ENCODE measurements around the gene AP1S1. TPM values are rescaled to one million over a fixed set of nuclear protein-coding genes. Genes with fewer than 3 reads are reported as not detected.

The AP1S1 gene
- polyA plus RNA-seq, 2 of the 4 experiments (the other 2 are of a cell fraction): 107 to 181 TPM

DNA sequence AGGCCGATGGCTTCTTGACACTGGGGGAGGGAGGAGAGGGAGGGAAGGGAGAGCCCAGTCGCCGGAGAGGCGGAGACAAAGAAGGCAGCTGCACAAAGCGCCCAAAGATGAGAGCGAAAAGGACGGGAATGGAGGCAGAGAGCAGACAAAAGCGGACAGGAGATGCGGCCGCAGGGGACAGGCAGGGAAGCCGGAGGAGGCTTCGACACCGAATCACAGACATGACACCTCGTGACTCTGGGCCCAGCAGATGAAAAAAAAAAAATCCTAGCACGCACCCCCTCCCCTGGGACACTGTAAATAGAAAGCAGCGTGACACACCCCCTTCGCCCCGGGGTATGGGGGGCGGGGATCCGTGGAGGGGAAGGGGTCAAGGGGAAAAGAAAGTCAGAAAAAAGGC lies 24.8 kb downstream of the AP1S1 start:
- ChIA-PET POLR2A (interaction anchor here (0.7 kb wide), 1 partner anchor 14 kb away, joined by 4 read pairs; the partner anchor contains the start of gene VGF), CTCF (interaction anchor here (0.7 to 6.7 kb wide), 3 partner anchors 13 to 38 kb away, joined by 3 to 68 read pairs (median 5); no protein-coding TSS in a partner anchor)
- no peak for FAIRE-seq

DNA sequence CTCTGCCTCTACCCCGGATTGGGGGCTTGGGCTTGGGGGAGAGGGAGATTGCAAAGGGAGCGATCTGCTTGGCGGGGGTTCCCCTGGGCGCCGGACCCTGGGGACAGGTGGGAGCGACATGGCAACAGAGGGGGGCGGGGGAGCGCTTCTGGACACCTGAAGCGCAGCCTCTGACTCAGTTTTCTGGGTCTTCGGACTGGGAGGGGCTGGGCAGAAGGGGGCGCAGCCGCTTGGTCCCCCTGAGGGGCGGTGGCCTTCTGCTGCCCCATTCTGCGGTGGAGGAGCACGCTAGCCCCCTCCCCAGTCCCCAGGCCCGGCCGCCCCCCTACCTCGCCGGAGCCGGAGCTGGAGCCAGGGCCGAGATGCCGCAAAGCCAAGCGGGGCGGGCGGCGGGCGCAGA lies 25.4 kb downstream of the AP1S1 start:
- 31% methylated on average over 6 of the region's 27 CpGs for WGBS (ENCODE audit: missing lambda C conversion rate)
- CTCF ChIA-PET: interaction anchor here (1.0 to 1.2 kb wide), 3 partner anchors 9 to 13 kb away, joined by 3 to 6 read pairs (median 4); no protein-coding TSS in a partner anchor
- no peak for FAIRE-seq
- peak overlapping the region; percentile 37 for H3K4me3 ChIP-seq
- H3K27ac ChIP-seq: peak overlapping the region in 1 of 2 experiments; percentile 55; a peak in 2 of 6 replicates
- POLR2A ChIA-PET: no interaction called here
- H3K9me3 ChIP-seq: no peaks in the 10 kb centered on the region
- ATAC-seq: no peak
- TF ChIP-seq MAFK (IDR thresholded peaks at IDR 0.05; ENCODE audit: partially characterized antibody) (no peak), RAD21 (conservative IDR thresholded peaks at IDR 0.05 in 1 of 2, IDR thresholded peaks at IDR 0.05 in 1 of 2) (no peak), HOXA7 (CRISPR knock-in tag; IDR thresholded peaks at IDR 0.05) (no peak), NPAS2 (CRISPR knock-in tag; IDR thresholded peaks at IDR 0.05; ENCODE audit: borderline replicate concordance) (no peak), GATA3 (IDR thresholded peaks at IDR 0.05; ENCODE audit: borderline replicate concordance) (no peak), ZFP36 (IDR thresholded peaks at IDR 0.05; ENCODE audit: borderline replicate concordance, partially characterized antibody) (no peak), CHD4 (IDR thresholded peaks at IDR 0.05; ENCODE audit: borderline replicate concordance) (no peak), HEYL (CRISPR knock-in tag; IDR thresholded peaks at IDR 0.05) (no peak), MYC (IDR thresholded peaks at IDR 0.05; ENCODE audit: borderline replicate concordance, low read length) (no peak)
- TF ChIP-seq, protein P1, sequence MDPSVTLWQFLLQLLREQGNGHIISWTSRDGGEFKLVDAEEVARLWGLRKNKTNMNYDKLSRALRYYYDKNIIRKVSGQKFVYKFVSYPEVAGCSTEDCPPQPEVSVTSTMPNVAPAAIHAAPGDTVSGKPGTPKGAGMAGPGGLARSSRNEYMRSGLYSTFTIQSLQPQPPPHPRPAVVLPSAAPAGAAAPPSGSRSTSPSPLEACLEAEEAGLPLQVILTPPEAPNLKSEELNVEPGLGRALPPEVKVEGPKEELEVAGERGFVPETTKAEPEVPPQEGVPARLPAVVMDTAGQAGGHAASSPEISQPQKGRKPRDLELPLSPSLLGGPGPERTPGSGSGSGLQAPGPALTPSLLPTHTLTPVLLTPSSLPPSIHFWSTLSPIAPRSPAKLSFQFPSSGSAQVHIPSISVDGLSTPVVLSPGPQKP (IDR thresholded peaks at IDR 0.05; ENCODE audit: low read depth, low read length): no peak
- TF ChIP-seq, protein P2, sequence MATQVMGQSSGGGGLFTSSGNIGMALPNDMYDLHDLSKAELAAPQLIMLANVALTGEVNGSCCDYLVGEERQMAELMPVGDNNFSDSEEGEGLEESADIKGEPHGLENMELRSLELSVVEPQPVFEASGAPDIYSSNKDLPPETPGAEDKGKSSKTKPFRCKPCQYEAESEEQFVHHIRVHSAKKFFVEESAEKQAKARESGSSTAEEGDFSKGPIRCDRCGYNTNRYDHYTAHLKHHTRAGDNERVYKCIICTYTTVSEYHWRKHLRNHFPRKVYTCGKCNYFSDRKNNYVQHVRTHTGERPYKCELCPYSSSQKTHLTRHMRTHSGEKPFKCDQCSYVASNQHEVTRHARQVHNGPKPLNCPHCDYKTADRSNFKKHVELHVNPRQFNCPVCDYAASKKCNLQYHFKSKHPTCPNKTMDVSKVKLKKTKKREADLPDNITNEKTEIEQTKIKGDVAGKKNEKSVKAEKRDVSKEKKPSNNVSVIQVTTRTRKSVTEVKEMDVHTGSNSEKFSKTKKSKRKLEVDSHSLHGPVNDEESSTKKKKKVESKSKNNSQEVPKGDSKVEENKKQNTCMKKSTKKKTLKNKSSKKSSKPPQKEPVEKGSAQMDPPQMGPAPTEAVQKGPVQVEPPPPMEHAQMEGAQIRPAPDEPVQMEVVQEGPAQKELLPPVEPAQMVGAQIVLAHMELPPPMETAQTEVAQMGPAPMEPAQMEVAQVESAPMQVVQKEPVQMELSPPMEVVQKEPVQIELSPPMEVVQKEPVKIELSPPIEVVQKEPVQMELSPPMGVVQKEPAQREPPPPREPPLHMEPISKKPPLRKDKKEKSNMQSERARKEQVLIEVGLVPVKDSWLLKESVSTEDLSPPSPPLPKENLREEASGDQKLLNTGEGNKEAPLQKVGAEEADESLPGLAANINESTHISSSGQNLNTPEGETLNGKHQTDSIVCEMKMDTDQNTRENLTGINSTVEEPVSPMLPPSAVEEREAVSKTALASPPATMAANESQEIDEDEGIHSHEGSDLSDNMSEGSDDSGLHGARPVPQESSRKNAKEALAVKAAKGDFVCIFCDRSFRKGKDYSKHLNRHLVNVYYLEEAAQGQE (IDR thresholded peaks at IDR 0.05): no peak
- TF ChIP-seq, protein P3, sequence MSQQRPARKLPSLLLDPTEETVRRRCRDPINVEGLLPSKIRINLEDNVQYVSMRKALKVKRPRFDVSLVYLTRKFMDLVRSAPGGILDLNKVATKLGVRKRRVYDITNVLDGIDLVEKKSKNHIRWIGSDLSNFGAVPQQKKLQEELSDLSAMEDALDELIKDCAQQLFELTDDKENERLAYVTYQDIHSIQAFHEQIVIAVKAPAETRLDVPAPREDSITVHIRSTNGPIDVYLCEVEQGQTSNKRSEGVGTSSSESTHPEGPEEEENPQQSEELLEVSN (IDR thresholded peaks at IDR 0.05; ENCODE audit: borderline replicate concordance, low read depth): no peak
- H3K4me2 ChIP-seq: peak overlapping the region; percentile 80
- peaks cover 17% of the 10 kb centered on the region for H3K4me1 ChIP-seq
- DNase-seq (ENCODE audit: low read depth in 1 of 2, low spot score in 1 of 2): no peak

More for the DNA sequence above, 24.8 kb downstream of the AP1S1 start:
- 5% methylated on average over 19 of the region's 20 CpGs for WGBS (ENCODE audit: missing lambda C conversion rate)
- H3K9me3 ChIP-seq: no peaks in the 10 kb centered on the region
- no peak for DNase-seq (ENCODE audit: low read depth in 1 of 2, low spot score in 1 of 2)
- peak overlapping the region; percentile 80 for H3K4me2 ChIP-seq
- peak overlapping the region; percentile 6 to 55; a peak in 3 of 6 replicates for H3K27ac ChIP-seq
- TF ChIP-seq CHD2 (IDR thresholded peaks at IDR 0.05; ENCODE audit: low read length, partially characterized antibody) (no peak), NFE2L2 (conservative IDR thresholded peaks at IDR 0.05; ENCODE audit: low read length) (no peak)
- TF ChIP-seq, protein P4, sequence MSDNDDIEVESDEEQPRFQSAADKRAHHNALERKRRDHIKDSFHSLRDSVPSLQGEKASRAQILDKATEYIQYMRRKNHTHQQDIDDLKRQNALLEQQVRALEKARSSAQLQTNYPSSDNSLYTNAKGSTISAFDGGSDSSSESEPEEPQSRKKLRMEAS (IDR thresholded peaks at IDR 0.05): peak; percentile 48; the same call in 1 of the 2 replicates
- peak in 1 of 2 experiments; percentile 7; a peak in 2 of 6 replicates for ATAC-seq
- H3K4me1 ChIP-seq: peaks cover 15% of the 10 kb centered on the region
- H3K4me3 ChIP-seq: peak overlapping the region; percentile 37

DNA sequence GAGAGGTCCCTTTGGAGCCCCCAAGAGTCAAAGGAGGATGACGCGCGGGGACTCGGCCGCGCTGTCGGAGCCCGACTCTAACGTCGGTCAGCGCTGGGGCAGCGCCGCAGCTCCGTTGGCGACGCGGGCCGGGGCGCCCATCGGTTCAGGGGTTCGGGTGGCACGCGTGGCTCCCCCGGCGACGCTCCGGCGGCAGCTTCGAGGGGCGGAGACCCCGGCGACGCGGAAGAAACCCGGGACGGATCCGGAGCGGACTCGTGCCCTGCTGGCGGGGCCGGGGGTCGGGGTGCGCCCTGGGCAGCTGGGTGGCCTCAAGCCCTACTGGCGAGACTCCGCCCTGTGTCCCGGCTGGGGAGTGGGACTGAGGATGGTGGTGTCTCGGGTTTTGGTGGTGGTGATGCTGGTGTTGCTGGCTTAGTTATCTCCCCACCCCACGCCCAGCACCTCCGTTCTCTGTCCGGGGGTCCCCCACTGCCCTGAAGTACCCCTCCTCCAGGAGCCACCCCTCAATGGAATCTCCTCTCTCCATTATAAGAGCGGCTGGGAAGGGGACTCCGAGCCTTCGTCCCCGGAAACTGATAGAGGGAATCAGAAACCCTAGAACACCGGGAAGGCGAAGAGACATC lies 26.0 kb downstream of the AP1S1 start, which contains the start of gene NAT16:
TSS of gene NAT16 (minus strand) at position 164 of the 626 bp plus-strand sequence. CDS start 5,486 bp downstream, outside the sequence.
- no peak for ATAC-seq
- TF ChIP-seq MYC (IDR thresholded peaks at IDR 0.05; ENCODE audit: borderline replicate concordance, low read length): no peak
- TF ChIP-seq RFX5 (IDR thresholded peaks at IDR 0.05): no peak
- no peak for TF ChIP-seq ZNF302 (CRISPR knock-in tag; IDR thresholded peaks at IDR 0.05)
- TF ChIP-seq SREBF2 (IDR thresholded peaks at IDR 0.05): no peak
- TF ChIP-seq, protein P5, sequence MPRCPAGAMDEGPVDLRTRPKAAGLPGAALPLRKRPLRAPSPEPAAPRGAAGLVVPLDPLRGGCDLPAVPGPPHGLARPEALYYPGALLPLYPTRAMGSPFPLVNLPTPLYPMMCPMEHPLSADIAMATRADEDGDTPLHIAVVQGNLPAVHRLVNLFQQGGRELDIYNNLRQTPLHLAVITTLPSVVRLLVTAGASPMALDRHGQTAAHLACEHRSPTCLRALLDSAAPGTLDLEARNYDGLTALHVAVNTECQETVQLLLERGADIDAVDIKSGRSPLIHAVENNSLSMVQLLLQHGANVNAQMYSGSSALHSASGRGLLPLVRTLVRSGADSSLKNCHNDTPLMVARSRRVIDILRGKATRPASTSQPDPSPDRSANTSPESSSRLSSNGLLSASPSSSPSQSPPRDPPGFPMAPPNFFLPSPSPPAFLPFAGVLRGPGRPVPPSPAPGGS (IDR thresholded peaks at IDR 0.05): no peak
- TF ChIP-seq TFCP2L1 (CRISPR knock-in tag; IDR thresholded peaks at IDR 0.05): no peak
- no peak for TF ChIP-seq CBX8 (IDR thresholded peaks at IDR 0.05)
- TF ChIP-seq CHD2 (IDR thresholded peaks at IDR 0.05; ENCODE audit: low read length, partially characterized antibody): no peak
- TF ChIP-seq CEBPB (IDR thresholded peaks at IDR 0.05): no peak
- TF ChIP-seq KDM1A (IDR thresholded peaks at IDR 0.05; ENCODE audit: low read depth): no peak
- no peak for TF ChIP-seq ZFP36 (IDR thresholded peaks at IDR 0.05; ENCODE audit: borderline replicate concordance, partially characterized antibody)
- no peak for TF ChIP-seq RAD21 (conservative IDR thresholded peaks at IDR 0.05 in 1 of 2, IDR thresholded peaks at IDR 0.05 in 1 of 2)
- no peak for TF ChIP-seq MAZ (IDR thresholded peaks at IDR 0.05; ENCODE audit: borderline replicate concordance, low read depth, low read length)
- no peak for TF ChIP-seq PHF8 (IDR thresholded peaks at IDR 0.05; ENCODE audit: borderline replicate concordance, low read depth)
- TF ChIP-seq NR3C1 (IDR thresholded peaks at IDR 0.05): no peak

More for the DNA sequence above, 26.0 kb downstream of the AP1S1 start, which contains the start of gene NAT16:
- FAIRE-seq (no peak), DNase-seq (ENCODE audit: low read depth in 1 of 2, low spot score in 1 of 2) (no peak)
- Histone ChIP-seq H3K4me3 (peak within 1 kb of the TSS; percentile 37), H3K9me3 (no peaks in the 10 kb centered on the region), H3K4me2 (peak within 1 kb of the TSS; percentile 80), H3K4me1 (peaks cover 22% of the 10 kb centered on the region), H3K27ac (peak within 1 kb of the TSS; percentile 6 to 55; a peak in 3 of 6 replicates)
- POLR2A ChIA-PET: no interaction called here
- 54% methylated on average over 13 of the region's 56 CpGs for WGBS (ENCODE audit: missing lambda C conversion rate)
- CTCF ChIA-PET: interaction anchor here (1.0 to 1.2 kb wide), 3 partner anchors 10 to 12 kb away, joined by 3 to 6 read pairs (median 4); no protein-coding TSS in a partner anchor

All from A549 (cell line).